SW480 (cell line): ENCODE results near the gene TMEM30A.

Source experiments
- DNase-seq: peaks from one replicate; pipeline ENCODE4 v3.0.0-alpha.2; 2016; ENCODE audit warnings: low spot score

TMEM30A gene

DNA sequence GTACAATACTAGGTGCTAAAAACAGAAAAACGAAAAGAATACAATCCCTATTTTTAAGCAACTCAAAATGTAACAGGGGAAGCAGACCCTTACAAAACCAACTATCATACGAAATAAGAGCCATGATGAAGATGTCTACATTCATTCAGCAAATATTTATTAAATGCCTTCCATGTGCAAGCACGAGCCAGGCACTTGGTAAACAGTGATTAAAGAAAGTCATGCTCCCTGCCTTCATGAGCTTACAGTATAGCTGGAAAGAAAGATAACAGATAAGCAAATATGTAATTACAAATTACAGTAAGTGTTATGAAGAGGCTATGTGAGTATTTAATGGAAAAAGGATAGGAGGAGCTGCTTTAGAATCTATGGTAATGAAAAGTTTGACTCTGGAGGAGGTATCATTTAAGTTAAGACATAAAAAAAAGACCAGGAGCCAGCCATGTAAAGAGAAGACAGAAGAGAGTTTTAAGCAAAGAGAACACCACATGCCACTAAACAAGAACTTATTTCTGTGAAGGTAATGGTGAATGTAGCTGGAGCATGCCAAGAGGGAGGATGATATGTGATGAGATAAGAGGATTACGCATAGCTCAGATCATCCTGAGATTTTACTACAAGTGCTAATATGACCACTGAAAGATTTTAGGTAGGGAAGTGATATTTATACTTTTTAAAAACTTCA is 21.7 kb downstream of the TMEM30A start:
- DNase-seq: no peak

DNA sequence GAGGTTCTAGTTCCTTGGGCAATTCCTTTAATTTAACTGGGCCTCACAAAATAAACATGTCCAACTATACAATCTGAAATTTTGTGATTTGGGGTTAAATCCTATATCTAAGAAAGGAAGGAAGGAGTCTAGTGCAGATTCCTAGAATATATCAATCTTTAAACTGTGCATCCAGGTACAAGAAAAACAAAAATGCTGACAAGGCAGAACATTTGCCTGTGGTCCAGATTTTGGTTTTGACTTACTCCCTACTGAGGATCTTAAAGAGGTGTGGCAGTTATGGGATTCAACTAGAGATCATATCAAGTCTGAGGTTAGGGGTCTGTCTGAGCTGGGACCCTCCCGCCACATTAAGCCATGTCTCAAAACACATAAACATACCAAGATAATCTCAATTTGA is 23.3 kb downstream of the TMEM30A start:
- no peak for DNase-seq

GRCh38 chr6:75257343-75258087 is 27.1 kb downstream of the TMEM30A start:
- DNase-seq: no peak

DNA sequence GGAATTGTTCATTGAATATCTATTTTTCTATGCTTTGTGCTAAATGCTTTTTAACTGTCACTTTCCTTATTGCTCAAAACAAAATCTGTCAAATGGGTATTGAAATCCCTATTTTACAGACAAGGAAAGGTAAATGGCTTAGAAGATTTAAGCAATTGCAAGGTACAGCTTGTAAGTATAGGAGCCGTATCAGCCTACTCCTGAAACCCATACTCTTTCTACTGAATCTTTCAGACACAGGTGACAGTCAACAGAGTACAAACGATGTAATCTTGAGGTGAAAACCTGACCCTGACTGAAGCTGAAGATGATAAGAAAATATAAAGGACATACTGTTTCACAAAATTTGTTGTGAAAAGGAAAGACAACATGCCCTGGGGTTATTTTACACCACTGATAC is 34.0 kb downstream of the TMEM30A start:
- DNase-seq: no peak

GRCh38 chr6:75249837-75250236 is 34.8 kb downstream of the TMEM30A start:
- no peak for DNase-seq

DNA sequence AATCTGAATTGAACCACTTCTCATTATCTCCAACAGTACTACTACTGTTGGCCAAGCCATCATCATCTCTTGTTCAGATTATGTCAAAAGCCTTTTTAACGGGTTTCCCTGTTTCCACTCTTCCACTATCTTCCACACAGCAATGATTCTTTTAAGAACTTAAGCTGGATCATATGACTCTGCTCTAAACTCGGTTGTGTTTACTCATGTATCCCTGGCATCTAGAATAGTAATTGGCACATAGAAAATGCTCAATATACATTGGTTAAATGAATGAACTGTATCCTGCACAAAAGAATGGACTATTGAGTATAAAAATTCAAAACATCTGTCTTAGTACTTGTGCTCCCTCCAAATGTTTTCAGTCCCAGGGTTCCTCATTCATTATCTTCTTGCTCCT is 38.2 kb downstream of the TMEM30A start:
- no peak for DNase-seq

DNA sequence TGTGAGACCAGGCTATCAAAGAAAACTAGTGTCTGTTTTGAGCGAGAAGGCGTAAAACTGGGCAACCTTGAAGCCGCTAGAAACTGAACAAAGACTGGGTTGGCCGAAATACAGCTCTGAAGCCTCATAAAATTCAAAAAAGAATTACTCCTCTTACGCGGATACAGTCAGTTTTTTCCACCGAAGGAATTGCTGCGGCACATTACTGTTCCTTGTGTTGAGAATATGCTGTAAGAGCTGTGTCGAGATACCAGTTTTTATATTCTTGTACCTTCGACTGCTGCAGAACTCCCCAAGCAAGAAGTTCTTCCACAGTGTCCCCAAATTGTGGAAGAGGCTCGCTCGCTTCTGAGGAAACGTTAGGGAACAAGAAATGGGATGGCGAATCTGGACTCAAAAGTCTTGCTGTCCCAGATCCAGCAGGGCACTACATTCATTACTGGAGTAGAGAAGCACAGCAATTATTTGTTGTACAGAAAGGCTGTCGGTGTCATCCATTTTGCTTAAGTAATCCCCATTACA is 40.5 kb downstream of the TMEM30A start:
- DNase-seq: no peak

- peak; percentile 97 for DNase-seq
These were observed 41.1 kb downstream of the TMEM30A start, which contains the start of gene COX7A2 for GRCh38 chr6:75243333-75244062. Gene COX7A2, minus strand, starts transcription at chr6:75243801. Its CDS starts 67 bp downstream, at chr6:75243734.

- DNase-seq: no peak
These were observed 48.0 kb downstream of the TMEM30A start for GRCh38 chr6:75236630-75237029.

DNA sequence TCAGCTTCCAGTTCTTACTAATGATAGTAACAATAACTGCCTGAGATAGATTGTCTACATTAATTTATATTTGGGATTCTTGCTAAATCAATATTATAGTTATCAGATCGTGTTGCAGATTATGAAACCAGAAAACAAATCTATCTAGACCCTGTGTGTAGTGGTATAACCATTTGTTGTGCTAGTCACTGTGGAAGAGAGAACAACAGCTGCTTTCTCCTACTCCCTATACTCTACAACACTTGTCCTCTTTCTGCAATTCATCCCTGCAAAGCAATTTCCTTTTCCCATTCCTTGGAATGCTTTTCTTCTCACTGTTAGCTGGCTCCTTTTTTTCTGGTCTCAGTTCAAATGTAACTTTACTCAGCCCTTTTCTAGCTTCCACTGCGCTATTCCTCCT is 49.3 kb downstream of the TMEM30A start:
- no peak for DNase-seq

DNA sequence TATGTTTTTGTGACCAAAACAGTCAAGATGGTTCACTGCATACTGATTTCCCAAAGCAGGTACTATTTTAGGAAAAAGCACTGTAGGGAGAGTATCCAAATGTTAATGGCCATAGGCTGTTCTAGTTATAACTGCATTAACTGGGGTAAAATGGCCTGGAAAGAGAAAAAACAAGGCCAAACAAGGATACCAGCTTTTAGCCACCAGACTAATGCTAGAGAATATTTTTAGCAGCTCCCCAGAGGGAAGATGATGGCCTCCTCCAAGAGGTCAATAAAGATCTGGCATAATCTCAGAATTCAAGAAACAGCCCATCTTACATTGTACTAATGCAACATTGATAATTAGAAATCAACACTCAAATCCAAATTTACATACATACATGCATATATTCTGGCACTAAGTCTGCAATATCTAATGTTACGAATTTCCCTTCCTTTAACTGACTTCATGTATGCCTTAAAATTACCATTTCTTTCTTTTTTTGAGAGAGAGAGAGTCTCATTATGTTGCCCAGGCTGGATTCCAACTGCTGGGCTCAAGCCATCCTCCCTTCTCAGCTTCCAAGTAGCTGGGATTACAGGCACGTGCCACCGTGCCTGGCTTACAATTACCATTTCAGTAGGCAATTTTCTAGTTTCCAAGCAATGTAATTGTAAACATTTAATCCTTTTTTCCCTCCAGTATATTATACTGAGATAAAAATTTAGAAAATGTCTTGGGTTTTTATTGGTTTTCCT is 50.3 kb downstream of the TMEM30A start:
- DNase-seq: no peak

- DNase-seq: no peak
These were observed 51.4 kb downstream of the TMEM30A start for GRCh38 chr6:75233092-75233615.

- peak; percentile 21 for DNase-seq
These were observed 53.9 kb downstream of the TMEM30A start for GRCh38 chr6:75230484-75231325.

GRCh38 chr6:75224303-75224926 is 60.2 kb downstream of the TMEM30A start:
- DNase-seq: no peak

DNA sequence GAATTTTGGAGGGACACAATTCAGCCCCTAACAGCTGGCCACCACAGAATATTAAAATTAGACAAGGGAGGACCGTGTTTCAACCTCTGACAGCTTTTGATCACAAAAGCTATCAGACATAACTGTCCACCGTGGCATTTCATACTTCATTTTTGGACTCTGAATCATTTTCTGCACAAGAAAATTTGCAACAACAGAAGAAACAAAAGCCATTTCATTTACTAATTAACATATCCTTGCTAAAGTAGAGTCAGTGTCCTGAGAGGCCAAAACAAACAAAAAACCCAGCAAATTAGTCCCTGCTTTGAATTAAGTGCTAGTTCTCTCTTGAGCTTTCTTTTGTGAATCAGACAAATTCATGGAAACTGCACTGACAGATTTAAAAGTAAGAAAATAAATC is 61.2 kb downstream of the TMEM30A start:
- no peak for DNase-seq

DNA sequence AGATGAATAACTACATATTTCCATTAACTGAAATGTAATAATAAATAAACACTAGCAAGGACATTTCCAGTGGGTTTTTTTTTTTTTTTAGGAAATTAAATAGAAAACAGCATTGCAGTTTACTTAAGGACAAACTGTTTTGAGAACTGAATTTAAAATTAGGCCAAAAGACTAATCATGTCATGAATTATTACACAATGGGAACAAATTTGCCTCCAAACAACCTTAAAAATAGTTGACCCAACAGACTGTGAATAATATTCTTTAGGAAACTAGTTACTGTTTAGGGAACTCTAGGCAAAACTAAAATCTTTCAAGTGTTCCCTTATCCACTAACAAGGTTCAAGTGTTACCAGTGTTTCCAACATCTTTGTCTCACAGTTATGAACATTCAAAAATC is 62.3 kb downstream of the TMEM30A start:
- no peak for DNase-seq

- DNase-seq: no peak
These were observed 63.5 kb downstream of the TMEM30A start for GRCh38 chr6:75221116-75221515.

DNA sequence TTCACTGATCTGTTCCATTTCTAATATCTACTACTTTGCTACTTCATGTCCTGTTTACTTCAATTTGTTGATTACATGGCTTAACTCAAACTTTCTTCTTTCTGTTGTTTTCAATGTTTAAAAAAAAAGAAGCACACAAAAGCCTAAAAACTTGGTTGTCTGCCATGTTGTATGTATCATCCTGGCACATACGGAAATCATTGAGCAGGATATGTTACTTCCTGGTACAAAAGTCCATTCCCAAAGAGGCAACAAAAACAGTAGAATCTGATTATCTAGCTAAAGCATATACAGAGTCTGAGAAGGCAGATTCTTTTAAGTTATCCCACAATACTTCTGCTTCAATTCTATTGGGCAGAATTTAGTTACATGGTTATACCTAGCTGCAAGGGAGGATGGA is 64.2 kb downstream of the TMEM30A start:
- no peak for DNase-seq

DNA sequence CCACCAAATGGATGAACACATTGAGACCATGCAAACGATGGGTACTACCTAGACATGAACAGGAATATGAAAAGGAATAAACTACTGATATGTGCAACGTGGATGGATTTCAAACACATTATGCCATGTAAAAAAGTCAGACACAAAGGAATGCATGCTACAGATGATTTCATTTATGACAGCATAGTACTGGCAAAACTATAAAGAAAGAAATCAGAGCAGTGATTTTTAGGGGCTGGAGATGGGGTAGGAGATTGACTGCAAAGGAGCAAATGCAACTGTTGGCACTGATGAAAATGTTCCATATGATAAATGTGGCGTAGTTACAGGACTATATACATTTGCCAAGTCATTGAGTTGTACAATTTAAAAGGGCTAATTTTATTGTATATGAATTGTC is 65.3 kb downstream of the TMEM30A start:
- no peak for DNase-seq

GRCh38 chr6:75217193-75217592 is 67.4 kb downstream of the TMEM30A start:
- peak; percentile 8 for DNase-seq
